ENCODE data around the gene STAT1. TPM values are rescaled to one million over a fixed set of nuclear protein-coding genes. Genes with fewer than 3 reads are reported as not detected.

Gene STAT1
- total RNA-seq, 1 experiment from 2014 or later, result 60.7 TPM

DNA sequence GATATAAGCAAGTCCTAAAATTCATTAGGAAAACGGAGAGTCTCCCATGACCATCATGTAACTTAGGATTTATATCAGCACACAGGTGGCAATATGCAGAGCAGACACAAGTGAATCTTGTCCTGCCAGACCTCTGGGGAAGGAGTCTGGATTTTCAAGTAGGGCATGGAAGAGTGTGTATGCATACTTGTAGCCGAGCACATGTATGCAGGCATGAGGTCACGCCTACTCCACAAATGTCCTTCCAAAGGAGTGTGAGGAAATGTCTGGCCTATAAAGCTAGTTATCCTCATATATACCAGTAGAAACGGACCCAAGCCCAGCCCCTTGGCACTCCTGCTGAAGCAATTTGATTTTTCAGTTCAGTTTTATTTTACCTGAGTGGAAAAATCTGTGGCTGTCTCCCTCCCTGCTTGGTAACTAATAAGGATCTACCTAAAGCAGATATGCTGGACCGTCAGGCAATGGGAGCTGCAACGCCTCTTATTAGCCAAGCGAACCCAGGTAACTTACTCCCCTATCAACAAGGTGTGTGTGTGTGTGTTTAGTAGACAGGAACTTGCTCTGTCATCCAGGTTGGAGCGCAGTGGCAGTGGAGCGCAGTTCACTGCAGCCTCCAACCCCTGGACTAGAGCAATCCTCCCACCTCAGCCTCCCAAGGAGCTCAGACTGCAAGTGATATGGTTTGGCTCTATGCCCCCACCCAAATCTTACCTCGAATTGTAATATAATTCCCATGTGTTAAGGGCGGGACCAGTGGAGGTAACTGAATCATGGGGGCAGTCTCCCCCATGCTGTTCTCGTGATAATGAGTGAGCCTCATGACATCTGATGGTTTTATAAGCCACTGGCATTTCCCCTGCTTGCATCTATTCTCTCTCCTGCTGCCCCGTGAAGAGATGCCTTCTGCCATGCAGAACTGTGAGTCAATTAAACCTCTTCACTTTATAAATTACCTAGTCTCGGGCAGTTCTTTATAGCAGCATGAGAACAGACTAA is 2.8 kb downstream of the STAT1 start:
- H3K79me2 ChIP-seq (ENCODE audit: insufficient read depth, low read length), result peaks cover 36% of the 10 kb centered on the region
- H3K4me3 ChIP-seq (replicated peaks in 1 of 2; ENCODE audit: low read depth in 1 of 2, low read length in 2 of 2), result no peak overlapping the region
- ATAC-seq (no peak), DNase-seq (ENCODE audit: low read depth, low spot score) (no peak)
- H3K27me3 ChIP-seq (ENCODE audit: insufficient read depth, low read length), result no peaks in the 10 kb centered on the region
- H4K20me1 ChIP-seq (ENCODE audit: insufficient read depth), result no peaks in the 10 kb centered on the region
- no peaks in the 10 kb centered on the region for H3K9me3 ChIP-seq (ENCODE audit: control insufficient read depth in 1 of 2, insufficient read depth in 1 of 2, low read depth in 1 of 2, low read length in 2 of 2)
- CTCF ChIA-PET, result interaction anchor here (1.1 kb wide), 1 partner anchor 9 kb away, joined by 3 read pairs; no protein-coding TSS in a partner anchor
- peaks cover 4 to 21% of the 10 kb centered on the region in 2 experiments; a peak in 3 of 4 replicates for H3K4me1 ChIP-seq (ENCODE audit: control insufficient read depth in 1 of 2, insufficient read depth in 2 of 2, low read length in 2 of 2)
- H3K4me2 ChIP-seq (ENCODE audit: low read length), result no peak overlapping the region
- POLR2A ChIA-PET, result interaction anchor here (1.2 kb wide), 1 partner anchor 9 kb away, joined by 3 read pairs; no protein-coding TSS in a partner anchor
- no peak overlapping the region for H3K27ac ChIP-seq (ENCODE audit: low read depth, low read length)
- intact Hi-C loops (cut with micrococcal nuclease), result no loop called here
- no peak for TF ChIP-seq SP1 (IDR thresholded peaks at IDR 0.05; ENCODE audit: low read depth)
- TF ChIP-seq ZNF274 (IDR thresholded peaks at IDR 0.05; ENCODE audit: low read depth, low read length), result no peak
- no peak for TF ChIP-seq RAD21 (IDR thresholded peaks at IDR 0.05; ENCODE audit: low read depth)
- TF ChIP-seq, protein P1, sequence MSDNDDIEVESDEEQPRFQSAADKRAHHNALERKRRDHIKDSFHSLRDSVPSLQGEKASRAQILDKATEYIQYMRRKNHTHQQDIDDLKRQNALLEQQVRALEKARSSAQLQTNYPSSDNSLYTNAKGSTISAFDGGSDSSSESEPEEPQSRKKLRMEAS (IDR thresholded peaks at IDR 0.05), result no peak
- no peak for TF ChIP-seq ZFX (IDR thresholded peaks at IDR 0.05)
- no peak for TF ChIP-seq EGR1 (IDR thresholded peaks at IDR 0.05; ENCODE audit: low read depth)
- no peak for TF ChIP-seq YY1 (IDR thresholded peaks at IDR 0.05; ENCODE audit: extremely low read depth, insufficient replicate concordance, low read depth, low read length)
- no peak for TF ChIP-seq EZH2phosphoT487 (IDR thresholded peaks at IDR 0.05; ENCODE audit: borderline replicate concordance)
- no peak for TF ChIP-seq SIN3A (IDR thresholded peaks at IDR 0.05; ENCODE audit: low read depth)
- TF ChIP-seq CBX3 (IDR thresholded peaks at IDR 0.05; ENCODE audit: low read depth), result no peak
- no peak for TF ChIP-seq EZH2 (IDR thresholded peaks at IDR 0.05)
- TF ChIP-seq POLR2AphosphoS5 (IDR thresholded peaks at IDR 0.05; ENCODE audit: low read depth, low read length), result no peak
- no peak for TF ChIP-seq CTCF (IDR thresholded peaks at IDR 0.05 in 2 of 3, conservative IDR thresholded peaks at IDR 0.05 in 1 of 3; ENCODE audit: borderline replicate concordance in 1 of 3, insufficient read depth in 1 of 3, low read depth in 2 of 3, low read length in 2 of 3)
- H3K36me3 ChIP-seq (ENCODE audit: control insufficient read depth in 1 of 2, insufficient read depth in 2 of 2, low read length in 2 of 2), result peaks cover 27 to 35% of the 10 kb centered on the region in 2 experiments; a peak in 3 of 4 replicates
- no peak overlapping the region for H2AFZ ChIP-seq (ENCODE audit: low read depth, low read length, poor library complexity, severe bottlenecking)
- RAD21 ChIA-PET (ENCODE audit: low non-redundant PET in 1 of 2, low total read pairs in 2 of 2, uncharacterized antibody in 2 of 2, unreplicated experiment in 2 of 2), result no interaction called here
- H3K9ac ChIP-seq (ENCODE audit: low read length), result no peak overlapping the region
- BruUV-seq (replicated peaks), result no TSS peak
- no peaks in the 10 kb centered on the region for H3K9me2 ChIP-seq (ENCODE audit: insufficient read depth)

Data from HCT116 (cell line).